Activated B cell treated with CpG ODN at 0.5 μM for 24 hours (primary cell): ENCODE measurements around the gene CNOT8. TPM values are rescaled to one million over a fixed set of nuclear protein-coding genes. Genes with fewer than 3 reads are reported as not detected.

Experiments used
- ATAC-seq: fragments of 200-7000 bp; cut with Tn5 transposase; one replicate; pipeline ENCODE4 v1.10.0; 2021; ENCODE audit warnings: low read depth, mild to moderate bottlenecking, moderate library complexity
- CTCF ChIA-PET: fragments of 350-600 bp; sonication (Branson Sonifier 250); formaldehyde crosslinking; loops from one replicate; lab custom pipeline; 2021; ENCODE audit warnings: antibody characterized with exemption; lab: Charles Lee
- POLR2A ChIA-PET: fragments of 350-600 bp; sonication (Branson Sonifier 250); formaldehyde crosslinking; loops from one replicate; lab custom pipeline; 2021; ENCODE audit warnings: antibody characterized with exemption; lab: Charles Lee
- DNase-seq: peaks from one replicate; pipeline ENCODE4 v3.0.0; 2022
- H3K27ac Mint-ChIP-seq: one replicate; pipeline ENCODE4 v1.8.0; 2020; ENCODE audit warnings: mixed read lengths
- H3K27me3 Mint-ChIP-seq: one replicate; pipeline ENCODE4 v1.8.0; 2021; ENCODE audit warnings: mixed read lengths
- H3K36me3 Mint-ChIP-seq: one replicate; pipeline ENCODE4 v1.8.0; 2021; ENCODE audit warnings: low read depth, mixed read lengths
- H3K4me1 Mint-ChIP-seq: one replicate; pipeline ENCODE4 v1.8.0; 2021; ENCODE audit warnings: mixed read lengths
- H3K4me3 Mint-ChIP-seq: one replicate; pipeline ENCODE4 v1.8.0; 2020; ENCODE audit warnings: mild to moderate bottlenecking, mixed read lengths
- H3K9me3 Mint-ChIP-seq: one replicate; pipeline ENCODE4 v1.8.0; 2020; ENCODE audit warnings: mixed read lengths
- CTCF ChIP-seq: fragments of 200-600 bp; IDR thresholded peaks from one replicate; pipeline ENCODE4 v1.8.0; 2022; ENCODE audit warnings: antibody characterized with exemption, mild to moderate bottlenecking
- intact Hi-C: fragments of 100-400 bp; cut with micrococcal nuclease; formaldehyde crosslinking; loops from one replicate; pipeline ENCODE4 v1.15.1; 2024
- total RNA-seq: library from RNA; stranded (reverse); gene quantifications from 2 replicates; pipeline ENCODE4 v1.2.3, GENCODE V29; 2022

Gene CNOT8
- total RNA-seq, 1 donor from 2014 or later: 57.3 TPM

GRCh38 chr5:154896562-154897165 is 38.2 kb downstream of the CNOT8 start:
- DNase-seq (no peak), ATAC-seq (no peak)
- peaks cover 89% of the 10 kb centered on the region for H3K36me3 Mint-ChIP-seq
- intact Hi-C loops: no loop called here
- TF ChIP-seq CTCF: no peak
- no peak overlapping the region for H3K27ac Mint-ChIP-seq
- no peaks in the 10 kb centered on the region for H3K4me1 Mint-ChIP-seq
- CTCF ChIA-PET: no interaction called here
- H3K27me3 Mint-ChIP-seq: no peaks in the 10 kb centered on the region
- H3K9me3 Mint-ChIP-seq: no peaks in the 10 kb centered on the region
- no peak overlapping the region for H3K4me3 Mint-ChIP-seq
- POLR2A ChIA-PET: no interaction called here

GRCh38 chr5:154898210-154898609 is 39.8 kb downstream of the CNOT8 start:
- H3K4me3 Mint-ChIP-seq: no peak overlapping the region
- H3K27ac Mint-ChIP-seq: no peak overlapping the region
- no peaks in the 10 kb centered on the region for H3K4me1 Mint-ChIP-seq
- ATAC-seq (no peak), DNase-seq (no peak)
- TF ChIP-seq CTCF: no peak
- H3K36me3 Mint-ChIP-seq: peaks cover 88% of the 10 kb centered on the region
- H3K27me3 Mint-ChIP-seq: no peaks in the 10 kb centered on the region
- no peaks in the 10 kb centered on the region for H3K9me3 Mint-ChIP-seq
- intact Hi-C loops: no loop called here
- ChIA-PET CTCF (no interaction called here), POLR2A (no interaction called here)

GRCh38 chr5:154899151-154899816 is 40.9 kb downstream of the CNOT8 start:
- ChIA-PET CTCF (no interaction called here), POLR2A (no interaction called here)
- H3K4me1 Mint-ChIP-seq: no peaks in the 10 kb centered on the region
- ATAC-seq (no peak), DNase-seq (no peak)
- no peak overlapping the region for H3K27ac Mint-ChIP-seq
- no peak for TF ChIP-seq CTCF
- intact Hi-C loops: no loop called here
- H3K9me3 Mint-ChIP-seq: no peaks in the 10 kb centered on the region
- no peak overlapping the region for H3K4me3 Mint-ChIP-seq
- peaks cover 87% of the 10 kb centered on the region for H3K36me3 Mint-ChIP-seq
- no peaks in the 10 kb centered on the region for H3K27me3 Mint-ChIP-seq

GRCh38 chr5:154900066-154900465 is 41.6 kb downstream of the CNOT8 start:
- H3K27me3 Mint-ChIP-seq: no peaks in the 10 kb centered on the region

More at GRCh38 chr5:154900066-154900465, 41.6 kb downstream of the CNOT8 start:
- no peak for TF ChIP-seq CTCF
- ATAC-seq (no peak), DNase-seq (no peak)
- POLR2A ChIA-PET: no interaction called here
- Mint-ChIP-seq H3K36me3 (peaks cover 90% of the 10 kb centered on the region), H3K4me3 (no peak overlapping the region), H3K4me1 (no peaks in the 10 kb centered on the region), H3K9me3 (no peaks in the 10 kb centered on the region), H3K27ac (no peak overlapping the region)
- intact Hi-C loops: no loop called here
- CTCF ChIA-PET: no interaction called here
